Measurements from ENCODE around the gene TBCCD1.
"Not testable (repeated sequence)": the region's sequence is repeated elsewhere in the genome, so short reads cannot be mapped to it uniquely, and the experiment has no call there.

Gene TBCCD1

GRCh38 chr3:186594591-186595113 lies 27.5 kb upstream of the TBCCD1 start:
- DNase-seq, result no peak

DNA sequence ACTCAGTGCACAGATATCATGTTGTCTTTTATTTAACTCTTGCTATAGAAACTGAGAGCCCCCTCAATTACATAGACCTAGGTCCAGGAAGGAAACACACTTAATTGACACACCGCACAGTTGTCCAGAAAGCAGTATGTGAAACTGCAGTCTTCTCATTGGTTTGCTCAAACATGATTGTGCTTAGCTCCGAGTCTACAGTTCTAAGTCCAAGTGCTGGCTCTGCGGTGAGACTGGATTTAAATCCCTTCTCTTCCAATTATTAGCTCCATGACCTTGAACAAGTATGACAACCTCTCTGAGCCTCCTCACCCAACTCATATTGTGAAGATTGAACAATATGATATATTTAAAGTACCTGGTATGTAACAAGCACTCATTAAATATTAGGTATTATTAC lies 26.7 kb upstream of the TBCCD1 start:
- no peak for DNase-seq

DNA sequence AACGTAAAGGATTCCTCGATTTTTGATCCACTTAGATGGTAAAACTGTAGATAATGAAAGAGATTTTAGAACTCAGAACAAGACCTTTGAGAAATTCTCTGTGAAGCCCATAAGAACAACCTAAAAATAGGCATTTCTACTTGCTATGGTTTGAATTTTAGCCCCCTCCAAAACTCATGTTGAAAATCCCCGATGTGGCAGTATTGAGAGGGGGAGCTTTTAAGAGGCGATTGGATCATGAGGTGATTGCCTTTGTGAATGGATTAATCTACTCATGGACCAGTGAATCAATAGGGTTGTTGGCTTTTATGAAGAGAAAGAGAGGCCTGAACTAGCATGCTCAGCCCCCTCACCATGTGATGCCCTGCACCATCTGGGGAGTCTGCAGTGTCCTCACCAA lies 25.5 kb upstream of the TBCCD1 start:
- DNase-seq, result no peak

DNA sequence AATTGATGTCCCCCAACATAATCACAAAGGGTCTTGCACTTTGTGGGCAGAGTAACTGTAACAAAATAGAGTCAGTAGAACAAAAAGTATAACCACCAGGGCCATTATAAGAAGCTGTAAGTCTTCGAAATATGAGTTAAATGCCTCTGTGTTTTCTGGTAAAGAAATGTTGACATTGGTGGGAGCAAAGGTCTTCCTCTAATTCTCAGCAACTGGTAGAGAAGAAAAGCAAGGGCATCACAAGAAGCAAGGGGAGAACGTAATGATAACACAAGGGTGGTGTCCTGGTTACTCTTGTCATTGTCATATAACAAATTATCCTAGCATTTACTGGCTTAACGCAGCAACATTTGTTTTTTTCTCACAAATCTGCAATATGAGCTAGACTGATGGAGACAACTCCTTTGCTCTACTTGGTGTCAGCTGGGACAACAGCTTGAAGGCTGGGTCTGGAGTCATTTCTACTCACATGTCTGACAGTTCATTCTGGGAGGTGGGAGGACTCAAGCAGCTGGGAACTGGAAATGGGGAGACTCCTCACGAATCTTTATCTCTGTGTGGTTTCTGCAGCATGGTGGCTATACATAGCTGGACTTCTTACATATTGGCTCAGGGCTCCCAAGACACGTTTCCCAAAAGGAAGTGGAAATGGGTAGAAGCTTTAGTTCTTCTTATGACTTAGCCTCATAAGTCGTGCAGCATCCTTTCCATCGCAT lies 23.6 kb upstream of the TBCCD1 start:
- DNase-seq, result no peak

GRCh38 chr3:186589856-186590579 lies 22.9 kb upstream of the TBCCD1 start:
- DNase-seq, result no peak

DNA sequence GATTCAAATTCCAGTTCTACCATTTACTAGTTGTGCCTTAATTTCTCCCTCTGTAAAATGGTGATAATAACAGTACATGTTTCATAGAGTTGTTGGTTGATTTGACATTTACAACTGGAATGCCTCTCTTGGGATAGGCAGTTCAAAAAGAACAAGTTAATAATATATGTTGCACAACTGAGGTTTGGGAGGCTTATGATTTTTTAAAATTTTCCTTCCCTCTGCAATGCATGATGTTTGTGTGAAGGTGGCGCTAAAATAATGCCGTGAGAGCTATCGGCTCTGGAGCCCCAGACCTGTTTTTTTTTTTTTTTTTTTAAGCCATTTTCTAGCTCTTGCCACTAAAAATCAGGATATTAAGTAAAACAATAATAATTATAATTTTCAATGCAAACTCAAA lies 22.0 kb upstream of the TBCCD1 start:
- DNase-seq, result no peak

- DNase-seq, result no peak
Observed at GRCh38 chr3:186588632-186589031, 21.5 kb upstream of the TBCCD1 start.

DNA sequence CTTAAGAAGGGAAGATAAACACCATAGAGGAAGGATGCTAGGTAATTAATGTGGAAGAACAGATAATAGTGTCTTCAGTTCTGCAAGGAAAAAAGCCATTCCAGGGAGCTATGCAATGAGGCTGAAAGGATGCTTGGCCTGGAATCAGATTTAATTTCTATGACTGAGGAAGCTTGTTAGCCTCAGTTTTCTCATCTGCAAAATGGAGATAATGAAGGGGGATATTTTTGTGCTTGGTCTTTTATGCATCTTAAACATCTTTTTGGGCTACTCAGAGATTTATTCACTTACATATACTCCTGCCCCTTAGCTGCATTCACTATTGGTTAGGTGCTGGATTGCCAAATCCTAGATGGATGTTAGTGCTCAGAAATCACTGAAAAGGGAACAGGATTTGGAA lies 20.0 kb upstream of the TBCCD1 start:
- DNase-seq, result no peak

- not testable (repeated sequence) for DNase-seq
Observed at GRCh38 chr3:186586245-186586644, 19.1 kb upstream of the TBCCD1 start.

GRCh38 chr3:186583831-186584230 lies 16.7 kb upstream of the TBCCD1 start:
- no peak for DNase-seq

GRCh38 chr3:186582541-186582940 lies 15.4 kb upstream of the TBCCD1 start:
- no peak for DNase-seq

DNA sequence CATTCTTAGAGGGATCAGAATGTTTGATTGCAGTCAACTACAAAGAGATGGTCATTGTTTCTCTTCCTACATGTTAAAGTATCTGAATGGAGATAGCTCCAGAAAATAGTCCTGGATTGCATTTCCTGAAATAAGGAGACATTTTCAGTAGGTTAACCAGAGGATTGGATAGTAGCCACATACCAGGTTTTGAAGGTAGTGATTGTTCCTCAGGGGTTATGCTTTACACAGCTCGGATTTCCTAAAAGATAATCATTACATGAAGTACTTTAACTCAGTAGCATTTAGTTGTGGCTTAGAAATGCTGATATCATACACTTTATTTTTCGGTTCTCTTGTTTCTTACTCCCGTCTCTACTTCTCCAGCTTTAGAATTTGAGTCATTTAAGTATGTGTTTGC lies 13.6 kb upstream of the TBCCD1 start:
- no peak for DNase-seq

- DNase-seq, result no peak
Observed at GRCh38 chr3:186577521-186577920, 10.4 kb upstream of the TBCCD1 start.

DNA sequence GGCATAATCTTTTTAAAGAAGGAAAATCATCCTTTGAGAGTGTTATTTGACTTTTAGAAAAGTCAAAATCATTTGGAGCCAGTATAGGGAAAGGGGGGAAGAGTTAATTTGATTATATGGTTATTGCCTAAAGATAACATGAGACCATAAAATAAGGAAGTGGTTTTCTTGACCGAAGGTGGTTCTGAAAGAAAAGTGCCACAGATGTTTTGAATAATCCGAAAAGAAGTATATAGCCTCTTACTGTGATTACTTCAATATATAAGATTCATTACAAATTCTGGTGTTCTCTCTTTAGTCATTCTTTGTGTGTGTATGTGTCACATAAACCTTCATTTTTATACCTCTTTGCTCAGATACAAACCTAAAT lies 4.5 kb upstream of the TBCCD1 start:
- no peak for DNase-seq

DNA sequence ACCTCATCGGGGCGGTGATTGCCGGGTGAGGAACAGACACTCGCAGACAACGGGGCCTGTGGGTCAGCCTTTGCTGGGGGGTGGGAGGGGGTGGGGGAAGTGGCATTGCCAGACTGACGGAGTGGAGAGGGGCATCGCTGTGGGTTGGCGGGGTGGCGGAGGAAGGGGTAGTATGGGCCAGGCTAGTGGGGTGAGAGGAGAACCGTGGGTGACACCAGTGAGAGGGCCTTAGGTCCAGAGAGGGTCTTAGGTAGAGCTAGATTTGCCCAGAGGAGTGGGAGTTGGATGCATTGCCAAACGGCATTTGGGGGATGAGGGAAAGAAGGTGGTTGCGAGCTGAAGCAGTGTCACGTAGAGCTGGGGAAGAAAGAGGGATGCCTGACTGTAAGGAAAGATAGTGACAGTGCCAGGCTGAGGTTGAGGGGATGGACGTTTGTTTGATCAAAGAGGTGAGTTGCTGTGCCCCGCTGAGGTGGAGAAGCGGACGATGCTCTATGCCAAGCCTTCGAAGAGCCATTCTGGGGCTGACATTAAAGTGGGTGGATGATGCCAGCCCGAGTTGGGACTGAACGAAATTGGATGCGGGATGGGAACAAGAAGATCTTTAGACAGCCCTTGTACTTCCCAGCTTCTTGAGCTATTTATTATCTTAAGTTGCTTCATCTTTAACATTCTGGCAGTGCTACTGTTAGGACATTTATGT lies 4.0 kb upstream of the TBCCD1 start:
- no peak for DNase-seq

DNA sequence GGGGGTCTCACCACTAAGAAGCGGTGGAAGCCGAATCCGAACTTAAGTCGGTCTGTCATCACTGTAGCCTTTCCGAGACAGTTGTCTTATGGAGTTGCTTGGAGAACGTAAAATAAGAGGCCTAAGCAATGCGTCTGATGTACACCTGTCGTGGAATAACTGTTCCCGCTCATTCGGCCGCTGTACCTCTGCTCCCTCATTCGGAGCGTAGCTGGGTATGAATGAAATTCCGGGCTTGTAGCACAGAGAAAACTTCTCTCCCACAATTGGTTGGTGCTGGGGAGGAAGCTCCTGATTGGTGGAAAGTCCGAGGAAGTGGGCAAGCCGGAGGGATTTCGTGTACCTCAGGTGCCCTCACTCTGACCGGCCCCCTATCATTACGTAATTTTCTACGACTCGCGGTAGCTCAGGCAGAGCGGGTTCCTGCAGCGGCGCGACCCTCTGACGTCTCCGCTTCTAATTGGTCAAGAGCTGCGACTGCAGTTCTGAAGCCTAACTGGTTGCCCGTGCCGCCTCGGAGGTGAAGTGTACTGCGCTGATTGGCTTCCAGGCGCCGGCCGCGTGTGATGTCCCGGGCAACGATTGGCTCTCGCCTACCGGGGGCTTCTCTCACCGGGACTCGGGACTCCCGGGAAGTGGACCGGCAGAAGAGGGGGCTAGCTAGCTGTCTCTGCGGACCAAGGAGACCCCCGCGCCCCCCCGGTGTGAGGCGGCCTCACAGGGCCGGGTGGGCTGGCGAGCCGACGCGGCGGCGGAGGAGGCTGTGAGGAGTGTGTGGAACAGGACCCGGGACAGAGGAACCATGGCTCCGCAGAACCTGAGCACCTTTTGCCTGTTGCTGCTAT lies 3.2 kb upstream of the TBCCD1 start, which contains the start of gene DNAJB11:
TSS of gene DNAJB11 (plus strand) at position 625 of the 845 bp plus-strand sequence. CDS start at position 803, 178 bp downstream.
- peak; percentile 95 to 98 for DNase-seq

DNA sequence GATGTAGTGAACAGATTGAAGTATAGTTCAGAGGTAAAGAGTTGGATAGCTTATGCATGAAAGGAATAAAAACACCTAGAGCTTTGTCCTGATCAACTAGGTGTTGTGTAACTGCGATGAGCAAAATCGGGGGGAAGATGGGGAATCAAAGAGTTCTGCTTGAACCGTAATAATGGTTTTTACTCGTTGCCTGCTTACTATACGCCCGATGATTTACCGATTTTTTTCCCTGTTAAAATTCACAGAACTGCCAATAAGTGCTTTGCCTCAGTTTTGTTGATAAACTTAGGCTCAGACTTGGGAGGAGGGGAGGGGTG lies 2.6 kb upstream of the TBCCD1 start:
- no peak for DNase-seq

GRCh38 chr3:186569361-186569760 lies 2.2 kb upstream of the TBCCD1 start:
- not testable (repeated sequence) for DNase-seq

GRCh38 chr3:186566772-186567071 lies 417 bp downstream of the TBCCD1 start:
- DNase-seq, result no peak

DNA sequence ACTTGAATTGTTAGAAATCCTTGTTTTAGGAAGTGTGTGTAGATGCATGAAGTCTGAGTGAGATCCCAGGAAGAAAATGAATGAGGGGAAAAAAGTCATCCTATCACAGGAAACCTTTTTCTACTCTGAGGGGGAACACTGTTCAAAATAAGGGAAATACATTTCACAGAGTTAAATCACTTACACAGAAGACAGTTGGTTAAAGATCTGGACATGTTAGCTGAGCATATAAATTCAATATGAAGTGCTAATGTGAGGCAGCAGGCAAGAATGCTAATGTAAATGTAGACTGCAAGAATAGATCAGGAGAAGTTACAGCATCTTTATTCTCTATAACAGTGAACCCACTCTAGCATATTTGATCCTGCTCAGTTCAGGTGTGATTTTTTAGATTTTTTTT lies 2.6 kb downstream of the TBCCD1 start:
- no peak for DNase-seq

GRCh38 chr3:186552408-186553031 lies 14.6 kb downstream of the TBCCD1 start:
- no peak for DNase-seq

- DNase-seq, result no peak
Observed at GRCh38 chr3:186551387-186551786, 15.8 kb downstream of the TBCCD1 start.

DNA sequence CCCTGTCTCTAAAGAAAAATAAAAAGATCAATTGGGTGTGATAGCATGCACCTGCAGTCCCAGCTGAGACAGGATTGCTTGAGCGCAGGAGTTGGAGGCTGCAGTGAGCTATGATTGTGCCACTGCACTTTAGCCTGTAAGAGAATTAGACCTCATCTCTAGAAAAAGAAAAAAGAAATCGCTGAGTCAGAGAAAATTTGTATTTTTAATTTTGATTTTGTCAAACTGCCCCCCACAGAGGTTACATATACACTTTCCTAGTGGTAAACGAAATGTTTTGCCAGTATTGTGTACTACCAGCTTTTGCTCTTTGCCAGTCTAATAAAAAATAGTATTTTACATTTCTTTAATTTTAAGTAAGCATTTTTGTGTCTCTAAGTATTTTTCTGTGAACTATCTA lies 17.6 kb downstream of the TBCCD1 start:
- DNase-seq, result no peak

Data from activated T-cell treated with anti-CD3 and anti-CD28 coated beads, Interleukin-2, amount 50 U/mL, for 48 hours (primary cell).